Kidney epithelial cell (primary cell): ENCODE measurements around the gene GON7. TPM values are rescaled to one million over a fixed set of nuclear protein-coding genes. Genes with fewer than 3 reads are reported as not detected.
A peak's percentile ranks its signal among the peaks of the same experiment; 100 is the strongest.
"Not testable (repeated sequence)": the region's sequence is repeated elsewhere in the genome, so short reads cannot be mapped to it uniquely, and the experiment has no call there.

ENCODE experiments used
- DNase-seq: peaks from one replicate; pipeline ENCODE4 v3.0.0-alpha.2; 2010; ENCODE audit warnings: low read depth
- H3K27me3 ChIP-seq: 2 replicates; pipeline ENCODE4 v1.6.0; 2011; ENCODE audit warnings: low read length; ENCODE audit not compliant: control insufficient read depth, insufficient read depth
- H3K36me3 ChIP-seq: 2 replicates; pipeline ENCODE4 v1.5.1; 2011; ENCODE audit warnings: low read length; ENCODE audit not compliant: control insufficient read depth, insufficient read depth
- H3K4me3 ChIP-seq: 2 replicates; pipeline ENCODE4 v1.5.1; 2011; ENCODE audit warnings: low read depth, mild to moderate bottlenecking, control low read depth, low read length
- total RNA-seq: library from RNA; depleted of rRNA; stranded (reverse); fragments of >200 nt; gene quantifications from 2 replicates; pipeline ENCODE4 v1.2.3, GENCODE V29; 2015
- TF ChIP-seq, protein P1 (sequence below): IDR thresholded peaks from 2 replicates; pipeline ENCODE4 v1.5.1; 2011; ENCODE audit warnings: mild to moderate bottlenecking, moderate library complexity, low read length, control low read depth, inconsistent platforms; ENCODE audit not compliant: insufficient read depth, poor library complexity, severe bottlenecking

GON7 gene
- total RNA-seq, 1 donor from 2014 or later, result 14.9 TPM

DNA sequence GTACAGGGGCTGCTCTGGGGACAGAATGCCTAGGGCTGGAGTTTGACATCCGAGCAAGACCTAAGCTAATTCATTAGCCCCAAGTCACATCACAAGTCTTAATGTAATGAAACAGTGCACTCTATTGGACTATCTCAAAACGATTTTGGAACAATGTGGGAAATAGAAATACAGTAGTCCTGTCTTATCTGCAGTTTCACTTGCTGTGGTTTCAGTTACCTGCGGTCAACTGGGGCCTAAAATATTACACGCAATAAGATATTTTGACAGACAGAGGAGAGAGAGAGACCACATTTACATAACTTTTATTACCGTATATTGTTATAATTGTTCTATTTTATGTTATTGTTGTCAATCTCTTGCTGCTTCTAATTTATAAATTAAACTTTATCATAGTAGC is 43.3 kb downstream of the GON7 start:
- Histone ChIP-seq H3K4me3 (no peak overlapping the region), H3K27me3 (no peaks in the 10 kb centered on the region), H3K36me3 (no peaks in the 10 kb centered on the region)
- TF ChIP-seq, protein P1, sequence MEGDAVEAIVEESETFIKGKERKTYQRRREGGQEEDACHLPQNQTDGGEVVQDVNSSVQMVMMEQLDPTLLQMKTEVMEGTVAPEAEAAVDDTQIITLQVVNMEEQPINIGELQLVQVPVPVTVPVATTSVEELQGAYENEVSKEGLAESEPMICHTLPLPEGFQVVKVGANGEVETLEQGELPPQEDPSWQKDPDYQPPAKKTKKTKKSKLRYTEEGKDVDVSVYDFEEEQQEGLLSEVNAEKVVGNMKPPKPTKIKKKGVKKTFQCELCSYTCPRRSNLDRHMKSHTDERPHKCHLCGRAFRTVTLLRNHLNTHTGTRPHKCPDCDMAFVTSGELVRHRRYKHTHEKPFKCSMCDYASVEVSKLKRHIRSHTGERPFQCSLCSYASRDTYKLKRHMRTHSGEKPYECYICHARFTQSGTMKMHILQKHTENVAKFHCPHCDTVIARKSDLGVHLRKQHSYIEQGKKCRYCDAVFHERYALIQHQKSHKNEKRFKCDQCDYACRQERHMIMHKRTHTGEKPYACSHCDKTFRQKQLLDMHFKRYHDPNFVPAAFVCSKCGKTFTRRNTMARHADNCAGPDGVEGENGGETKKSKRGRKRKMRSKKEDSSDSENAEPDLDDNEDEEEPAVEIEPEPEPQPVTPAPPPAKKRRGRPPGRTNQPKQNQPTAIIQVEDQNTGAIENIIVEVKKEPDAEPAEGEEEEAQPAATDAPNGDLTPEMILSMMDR, result no peak
- no peak for DNase-seq

DNA sequence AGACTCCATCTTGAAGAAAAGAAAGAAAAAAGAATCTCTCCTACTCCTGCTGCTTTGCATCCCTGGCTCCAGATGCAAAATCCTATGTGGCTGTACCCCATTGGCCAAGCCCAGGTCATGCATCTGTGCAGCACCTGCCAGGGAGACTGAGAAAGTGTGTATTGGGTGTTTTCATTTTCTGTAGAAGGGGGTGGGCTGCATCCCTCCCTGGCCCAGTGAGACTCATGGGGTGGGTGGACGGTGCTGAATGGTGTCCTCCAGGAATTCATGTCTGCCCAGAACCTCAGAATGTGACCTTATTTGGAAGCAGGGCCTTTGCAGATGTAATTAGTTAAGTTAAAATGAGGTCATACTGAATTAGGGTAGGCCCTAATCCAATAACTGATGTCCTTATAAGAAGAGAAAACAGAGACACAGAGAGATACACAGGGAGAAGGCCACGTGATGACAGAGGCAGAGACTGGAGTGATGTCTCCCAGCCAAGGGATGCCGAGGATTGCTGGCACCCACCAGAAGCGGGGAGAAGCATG is 45.4 kb downstream of the GON7 start:
- no peak overlapping the region for H3K4me3 ChIP-seq
- TF ChIP-seq, protein P1, result no peak
- no peaks in the 10 kb centered on the region for H3K36me3 ChIP-seq
- H3K27me3 ChIP-seq, result no peaks in the 10 kb centered on the region
- DNase-seq, result no peak

DNA sequence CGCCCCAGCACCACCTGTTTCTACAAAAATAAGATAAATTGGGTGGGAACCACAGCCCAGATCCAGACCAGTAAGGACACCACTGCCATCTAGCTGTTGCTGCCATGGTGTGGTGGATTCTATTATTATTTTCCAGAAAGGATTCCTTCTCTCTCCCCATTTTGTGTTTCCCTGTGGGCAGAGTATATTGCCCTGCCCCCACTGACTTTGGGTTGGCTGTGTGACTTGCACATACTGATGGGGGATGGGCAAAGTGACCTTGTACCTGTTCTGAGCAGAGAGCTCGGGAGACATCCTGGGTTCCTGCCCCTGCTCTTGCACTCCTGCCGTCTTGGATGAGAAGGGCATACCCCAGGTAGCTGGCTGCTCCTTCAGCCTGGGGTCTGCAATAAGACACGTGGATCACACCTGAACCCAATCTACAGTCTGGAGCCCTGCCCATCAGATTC is 46.5 kb downstream of the GON7 start:
- no peak for DNase-seq
- H3K4me3 ChIP-seq, result no peak overlapping the region
- no peaks in the 10 kb centered on the region for H3K27me3 ChIP-seq
- TF ChIP-seq, protein P1, result peak; percentile 59
- H3K36me3 ChIP-seq, result no peaks in the 10 kb centered on the region

DNA sequence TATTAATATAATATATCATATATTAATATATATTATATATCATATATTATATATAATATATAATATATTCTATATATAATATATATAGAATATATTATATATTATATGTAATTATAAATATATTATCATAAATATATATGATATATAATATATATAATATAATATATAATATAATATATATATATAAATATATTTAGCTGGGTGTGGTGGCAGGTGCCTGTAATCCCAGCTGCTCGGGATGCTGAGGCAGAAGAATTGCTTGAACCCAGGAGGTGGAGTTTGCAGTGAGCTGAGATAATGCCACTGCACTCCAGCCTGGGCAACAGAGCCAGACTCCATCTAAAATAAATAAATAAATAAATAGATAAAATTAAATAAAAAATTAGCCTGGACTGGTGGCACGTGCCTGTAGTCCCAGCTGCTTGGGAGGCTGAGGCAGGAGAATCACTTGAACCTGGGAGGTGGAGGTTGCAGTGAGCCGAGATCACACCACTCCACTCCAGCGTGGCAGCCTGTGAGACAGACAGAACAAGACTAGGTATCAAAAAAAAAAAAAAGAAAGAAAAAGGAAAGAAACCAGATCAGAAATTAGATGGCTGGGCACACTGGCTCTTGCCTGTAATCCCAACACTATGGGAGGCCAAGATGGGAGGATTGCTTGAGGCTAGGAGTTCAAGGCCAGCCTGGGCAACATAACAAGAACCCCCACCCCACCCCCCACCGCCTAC is 47.1 kb downstream of the GON7 start:
- H3K36me3 ChIP-seq, DNase-seq, H3K27me3 ChIP-seq, H3K4me3 ChIP-seq: not testable (repeated sequence)

DNA sequence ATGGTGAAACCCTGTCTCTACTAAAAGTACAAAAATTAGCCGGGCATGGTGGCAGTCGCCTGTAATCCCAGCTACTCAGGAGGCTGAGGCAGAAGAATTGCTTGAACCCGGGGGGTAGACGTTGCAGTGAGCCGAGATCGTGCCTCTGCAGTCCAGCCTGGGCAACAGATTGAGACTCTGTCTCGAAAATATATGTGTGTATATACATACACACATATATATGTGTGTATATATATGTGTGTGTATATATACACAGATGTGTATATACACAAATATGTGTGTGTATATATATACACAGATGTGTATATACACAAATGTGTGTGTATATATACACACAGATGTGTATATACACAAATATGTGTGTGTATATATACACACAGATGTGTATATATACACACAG is 48.5 kb downstream of the GON7 start:
- H3K36me3 ChIP-seq, H3K27me3 ChIP-seq, H3K4me3 ChIP-seq, DNase-seq: not testable (repeated sequence)

DNA sequence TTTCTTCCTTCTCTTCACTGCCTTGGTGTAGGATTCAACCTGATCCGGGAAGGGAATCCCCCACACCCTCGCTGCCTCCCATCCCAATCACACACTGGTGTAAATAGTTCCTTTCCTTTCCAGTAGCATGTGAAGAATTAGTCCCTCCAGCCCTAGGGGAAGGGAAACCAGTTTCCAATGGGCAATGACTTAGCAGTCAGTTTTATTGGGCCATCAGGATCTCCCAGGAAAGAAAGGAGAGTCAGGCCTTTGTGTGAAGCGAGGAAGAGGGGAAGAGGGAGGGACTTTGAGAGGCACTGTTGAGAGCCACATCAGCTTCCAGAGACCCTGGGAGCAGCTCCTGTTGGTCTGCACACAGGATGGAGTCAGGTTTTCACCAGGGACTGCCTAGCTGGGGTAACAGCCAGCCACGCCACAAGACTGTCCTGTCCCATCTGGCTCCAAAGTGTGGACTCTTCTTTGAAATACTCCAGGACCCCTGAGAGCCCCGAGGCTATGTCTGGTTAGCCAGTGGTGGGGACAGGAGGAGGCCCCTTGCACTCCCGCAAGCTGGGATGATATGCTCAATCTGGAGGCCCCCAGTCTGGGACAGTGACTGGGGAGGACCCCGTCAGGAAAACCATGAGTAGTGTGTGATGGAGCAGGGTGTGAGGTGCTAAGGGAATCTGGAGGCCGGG is 50.0 kb downstream of the GON7 start:
- TF ChIP-seq, protein P1, result no peak
- no peak for DNase-seq
- Histone ChIP-seq H3K36me3 (no peaks in the 10 kb centered on the region), H3K27me3 (no peaks in the 10 kb centered on the region), H3K4me3 (no peak overlapping the region)
